Measurements from ENCODE around the gene OSGIN1. TPM values are rescaled to one million over a fixed set of nuclear protein-coding genes. Genes with fewer than 3 reads are reported as not detected.

Gene OSGIN1
- polyA plus RNA-seq, 1 donor from 2014 or later, result 2.1 TPM

GRCh38 chr16:83911290-83911689, 41.8 kb upstream of the OSGIN1 start:
- no peak for TF ChIP-seq SMC3 (conservative IDR thresholded peaks at IDR 0.05; ENCODE audit: poor library complexity)
- no peak for TF ChIP-seq POLR2AphosphoS5 (IDR thresholded peaks at IDR 0.05)
- TF ChIP-seq EP300 (conservative IDR thresholded peaks at IDR 0.05; ENCODE audit: poor library complexity, severe bottlenecking), result no peak
- no peak for TF ChIP-seq CTCF (IDR thresholded peaks at IDR 0.05; ENCODE audit: poor library complexity, severe bottlenecking)
- no peak for TF ChIP-seq EZH2 (IDR thresholded peaks at IDR 0.05; ENCODE audit: borderline replicate concordance, insufficient read depth, low read length, poor library complexity, severe bottlenecking)
- no peak for TF ChIP-seq MXI1 (conservative IDR thresholded peaks at IDR 0.05; ENCODE audit: poor library complexity, severe bottlenecking)
- no peak for TF ChIP-seq REST (IDR thresholded peaks at IDR 0.05; ENCODE audit: borderline replicate concordance)
- no peak for TF ChIP-seq TAF1 (IDR thresholded peaks at IDR 0.05; ENCODE audit: low read depth)
- no peak for TF ChIP-seq RAD21 (conservative IDR thresholded peaks at IDR 0.05)
- Histone ChIP-seq H3K79me2 (replicated peaks; ENCODE audit: insufficient read depth, low read length) (no peaks in the 10 kb centered on the region), H3K9me3 (ENCODE audit: low read length) (no peaks in the 10 kb centered on the region), H3K9ac (ENCODE audit: low read length) (no peak overlapping the region), H3K27me3 (ENCODE audit: insufficient read depth, low read depth, low read length) (no peaks in the 10 kb centered on the region), H3K9me2 (ENCODE audit: insufficient read depth, low read length) (no peaks in the 10 kb centered on the region), H3K27ac (ENCODE audit: low read length) (no peak overlapping the region), H3K4me3 (ENCODE audit: low read length) (no peak overlapping the region), H3F3A (ENCODE audit: insufficient read depth, low read length, poor library complexity, severe bottlenecking) (no peaks in the 10 kb centered on the region), H3K36me3 (ENCODE audit: insufficient read depth, low read length) (no peaks in the 10 kb centered on the region), H4K20me1 (ENCODE audit: insufficient read depth) (no peaks in the 10 kb centered on the region), H3K4me2 (ENCODE audit: low read length) (no peak overlapping the region), H2AFZ (ENCODE audit: low read depth, low read length) (no peak overlapping the region)

GRCh38 chr16:83912519-83913244, 40.4 kb upstream of the OSGIN1 start:
- H3K4me2 ChIP-seq (ENCODE audit: low read length), result no peak overlapping the region
- H3F3A ChIP-seq (ENCODE audit: insufficient read depth, low read length, poor library complexity, severe bottlenecking), result no peaks in the 10 kb centered on the region
- no peak overlapping the region for H3K9ac ChIP-seq (ENCODE audit: low read length)
- no peak for TF ChIP-seq CTCF (IDR thresholded peaks at IDR 0.05; ENCODE audit: poor library complexity, severe bottlenecking)
- H3K36me3 ChIP-seq (ENCODE audit: insufficient read depth, low read length), result no peaks in the 10 kb centered on the region
- no peaks in the 10 kb centered on the region for H3K27me3 ChIP-seq (ENCODE audit: insufficient read depth, low read depth, low read length)
- no peaks in the 10 kb centered on the region for H3K9me3 ChIP-seq (ENCODE audit: low read length)
- no peaks in the 10 kb centered on the region for H4K20me1 ChIP-seq (ENCODE audit: insufficient read depth)
- H3K27ac ChIP-seq (ENCODE audit: low read length), result no peak overlapping the region
- no peaks in the 10 kb centered on the region for H3K9me2 ChIP-seq (ENCODE audit: insufficient read depth, low read length)
- no peak overlapping the region for H3K4me3 ChIP-seq (ENCODE audit: low read length)
- H2AFZ ChIP-seq (ENCODE audit: low read depth, low read length), result no peak overlapping the region
- no peaks in the 10 kb centered on the region for H3K79me2 ChIP-seq (replicated peaks; ENCODE audit: insufficient read depth, low read length)
